ENCODE data around the gene EDA. TPM values are rescaled to one million over a fixed set of nuclear protein-coding genes. Genes with fewer than 3 reads are reported as not detected.

The EDA gene
- total RNA-seq, 4 donors from 2014 or later = 2.8 to 11.7 (median 7.1) TPM

- no peak for ATAC-seq
- Histone ChIP-seq H3K9me3 (no peaks in the 10 kb centered on the region), H3K27ac (no peak overlapping the region), H3K36me3 (no peaks in the 10 kb centered on the region), H3K4me3 (no peak overlapping the region), H3K4me1 (no peaks in the 10 kb centered on the region), H3K27me3 (no peaks in the 10 kb centered on the region)
- 44 to 90% methylated on average over 2 of the region's 2 CpGs for WGBS, 2 donors (ENCODE audit: low coverage in 1 of 2)
- TF ChIP-seq CTCF (IDR thresholded peaks at IDR 0.05) (no peak), POLR2AphosphoS5 (IDR thresholded peaks at IDR 0.05) (no peak), EP300 (IDR thresholded peaks at IDR 0.05) (no peak), POLR2A (IDR thresholded peaks at IDR 0.05) (no peak)
Measured at GRCh38 chrX:69630147-69630546, 14.2 kb downstream of the EDA start.

GRCh38 chrX:69664693-69665092 lies 48.8 kb downstream of the EDA start:
- Histone ChIP-seq H3K36me3 (no peaks in the 10 kb centered on the region), H3K4me1 (no peaks in the 10 kb centered on the region), H3K27me3 (no peaks in the 10 kb centered on the region), H3K9me3 (peaks cover 0 to 1% (median 0%) of the 10 kb centered on the region in 3 donors), H3K27ac (no peak overlapping the region), H3K4me3 (no peak overlapping the region)
- no peak for TF ChIP-seq CTCF (IDR thresholded peaks at IDR 0.05)
- TF ChIP-seq POLR2AphosphoS5 (IDR thresholded peaks at IDR 0.05) = no peak
- TF ChIP-seq POLR2A (IDR thresholded peaks at IDR 0.05) = no peak
- TF ChIP-seq EP300 (IDR thresholded peaks at IDR 0.05) = no peak
- 20 to 60% methylated on average over 1 of the region's 1 CpG for WGBS, 2 donors (ENCODE audit: low coverage in 1 of 2)
- no peak for ATAC-seq

GRCh38 chrX:69670001-69670555 lies 54.2 kb downstream of the EDA start:
- H3K27me3 ChIP-seq = no peaks in the 10 kb centered on the region
- 20 to 95% methylated on average over 2 of the region's 2 CpGs for WGBS, 2 donors (ENCODE audit: low coverage in 1 of 2)
- ATAC-seq = no peak
- no peaks in the 10 kb centered on the region for H3K36me3 ChIP-seq
- TF ChIP-seq POLR2A (IDR thresholded peaks at IDR 0.05) (no peak), EP300 (IDR thresholded peaks at IDR 0.05) (no peak), POLR2AphosphoS5 (IDR thresholded peaks at IDR 0.05) (no peak), CTCF (IDR thresholded peaks at IDR 0.05) (no peak)
- no peak overlapping the region for H3K4me3 ChIP-seq
- no peak overlapping the region for H3K27ac ChIP-seq
- H3K9me3 ChIP-seq = peaks cover 0 to 18% (median 0%) of the 10 kb centered on the region in 3 donors
- no peaks in the 10 kb centered on the region for H3K4me1 ChIP-seq

- ATAC-seq = no peak
- no peaks in the 10 kb centered on the region for H3K27me3 ChIP-seq
- TF ChIP-seq CTCF (IDR thresholded peaks at IDR 0.05) = no peak
- no peaks in the 10 kb centered on the region for H3K4me1 ChIP-seq
- H3K9me3 ChIP-seq = peaks cover 0 to 15% (median 0%) of the 10 kb centered on the region in 3 donors
- H3K4me3 ChIP-seq = no peak overlapping the region
- no peaks in the 10 kb centered on the region for H3K36me3 ChIP-seq
- H3K27ac ChIP-seq = no peak overlapping the region
Measured at GRCh38 chrX:69674891-69675290, 59.0 kb downstream of the EDA start.

- TF ChIP-seq EP300 (IDR thresholded peaks at IDR 0.05) (no peak), CTCF (IDR thresholded peaks at IDR 0.05) (no peak), POLR2AphosphoS5 (IDR thresholded peaks at IDR 0.05) (no peak), POLR2A (IDR thresholded peaks at IDR 0.05) (no peak)
- no peak for ATAC-seq
- no peak overlapping the region for H3K27ac ChIP-seq
- no peaks in the 10 kb centered on the region for H3K27me3 ChIP-seq
- H3K4me1 ChIP-seq = no peaks in the 10 kb centered on the region
- no peak overlapping the region for H3K4me3 ChIP-seq
- no peaks in the 10 kb centered on the region for H3K9me3 ChIP-seq
- 75 to 83% methylated on average over 2 of the region's 2 CpGs for WGBS, 2 donors (ENCODE audit: low coverage in 1 of 2)
- H3K36me3 ChIP-seq = no peaks in the 10 kb centered on the region
Measured at GRCh38 chrX:69705818-69706217, 89.9 kb downstream of the EDA start.
